ENCODE data around the gene APPBP2. TPM values are rescaled to one million over a fixed set of nuclear protein-coding genes. Genes with fewer than 3 reads are reported as not detected.

APPBP2 gene
- polyA plus RNA-seq, 1 donor (not counting 4 experiments of a cell fraction or from before 2014, with no cell fraction given): 21.1 TPM

- DNase-seq (ENCODE audit: low read depth, low spot score): no peak
- Histone ChIP-seq H3K9ac (ENCODE audit: control insufficient read depth, extremely low read depth, insufficient read depth, low read length) (no peak overlapping the region), H3K4me1 (ENCODE audit: control insufficient read depth, extremely low read depth, insufficient read depth, low read length) (no peaks in the 10 kb centered on the region), H3K36me3 (ENCODE audit: control insufficient read depth in 2 of 2, extremely low read depth in 1 of 2, insufficient read depth in 2 of 2, low read length in 2 of 2) (no peaks in the 10 kb centered on the region), H2AFZ (ENCODE audit: control insufficient read depth, low read length) (no peak overlapping the region), H3K9me1 (ENCODE audit: control insufficient read depth, extremely low read depth, insufficient read depth, low read length) (no peaks in the 10 kb centered on the region), H3K27ac (ENCODE audit: control insufficient read depth, insufficient read depth, low read length) (no peak overlapping the region), H4K20me1 (ENCODE audit: control insufficient read depth, extremely low read depth, insufficient read depth, low read length) (no peaks in the 10 kb centered on the region), H3K9me3 (ENCODE audit: control insufficient read depth, low read depth, low read length) (no peaks in the 10 kb centered on the region), H3K79me2 (ENCODE audit: control insufficient read depth, insufficient read depth, low read length) (no peaks in the 10 kb centered on the region), H3K4me3 (ENCODE audit: control insufficient read depth in 2 of 3, extremely low read depth in 1 of 3, insufficient read depth in 2 of 3, low read depth in 1 of 3, low read length in 3 of 3) (no peak overlapping the region), H3K27me3 (ENCODE audit: control insufficient read depth, extremely low read depth, insufficient read depth, low read length) (no peaks in the 10 kb centered on the region), H3K4me2 (ENCODE audit: control insufficient read depth, extremely low read depth, insufficient read depth, low read depth, low read length) (no peak overlapping the region)
- no peak for TF ChIP-seq CTCF (optimal IDR thresholded peaks at IDR 0.05 in 1 of 3, IDR thresholded peaks at IDR 0.05 in 1 of 3, conservative IDR thresholded peaks at IDR 0.05 in 1 of 3; ENCODE audit: extremely low read depth in 1 of 3, insufficient read depth in 2 of 3, low read length in 3 of 3)
- no peak for TF ChIP-seq EZH2 (IDR thresholded peaks at IDR 0.05; ENCODE audit: low read length)
- dilution Hi-C loops (cut with MboI; ENCODE audit: extremely low pct_ligation_motif_present, low sequenced_read_pairs): no loop called here
- no peak for FAIRE-seq
Observed at GRCh38 chr17:60560860-60561257, 34.8 kb upstream of the APPBP2 start.

- H3K9ac ChIP-seq (ENCODE audit: control insufficient read depth, extremely low read depth, insufficient read depth, low read length): no peak overlapping the region
- no peaks in the 10 kb centered on the region for H3K27me3 ChIP-seq (ENCODE audit: control insufficient read depth, extremely low read depth, insufficient read depth, low read length)
- no peaks in the 10 kb centered on the region for H3K9me3 ChIP-seq (ENCODE audit: control insufficient read depth, low read depth, low read length)
- H3K9me1 ChIP-seq (ENCODE audit: control insufficient read depth, extremely low read depth, insufficient read depth, low read length): no peaks in the 10 kb centered on the region
- no peak overlapping the region for H3K4me3 ChIP-seq (ENCODE audit: control insufficient read depth in 2 of 3, extremely low read depth in 1 of 3, insufficient read depth in 2 of 3, low read depth in 1 of 3, low read length in 3 of 3)
- no peaks in the 10 kb centered on the region for H3K79me2 ChIP-seq (ENCODE audit: control insufficient read depth, insufficient read depth, low read length)
- no peaks in the 10 kb centered on the region for H3K4me1 ChIP-seq (ENCODE audit: control insufficient read depth, extremely low read depth, insufficient read depth, low read length)
- DNase-seq (ENCODE audit: low read depth, low spot score) (no peak), FAIRE-seq (no peak)
- TF ChIP-seq EZH2 (IDR thresholded peaks at IDR 0.05; ENCODE audit: low read length): no peak
- TF ChIP-seq CTCF (optimal IDR thresholded peaks at IDR 0.05 in 1 of 3, IDR thresholded peaks at IDR 0.05 in 1 of 3, conservative IDR thresholded peaks at IDR 0.05 in 1 of 3; ENCODE audit: extremely low read depth in 1 of 3, insufficient read depth in 2 of 3, low read length in 3 of 3): no peak
- H4K20me1 ChIP-seq (ENCODE audit: control insufficient read depth, extremely low read depth, insufficient read depth, low read length): no peaks in the 10 kb centered on the region
- H3K27ac ChIP-seq (ENCODE audit: control insufficient read depth, insufficient read depth, low read length): no peak overlapping the region
- no peak overlapping the region for H3K4me2 ChIP-seq (ENCODE audit: control insufficient read depth, extremely low read depth, insufficient read depth, low read depth, low read length)
- H3K36me3 ChIP-seq (ENCODE audit: control insufficient read depth in 2 of 2, extremely low read depth in 1 of 2, insufficient read depth in 2 of 2, low read length in 2 of 2): no peaks in the 10 kb centered on the region
- no peak overlapping the region for H2AFZ ChIP-seq (ENCODE audit: control insufficient read depth, low read length)
- dilution Hi-C loops (cut with MboI; ENCODE audit: extremely low pct_ligation_motif_present, low sequenced_read_pairs): no loop called here
Observed at GRCh38 chr17:60559995-60560859, 34.2 kb upstream of the APPBP2 start.

Data from keratinocyte (primary cell).